ENCODE measurements around the gene SOD1. TPM values are rescaled to one million over a fixed set of nuclear protein-coding genes. Genes with fewer than 3 reads are reported as not detected.

SOD1 gene
- total RNA-seq, 1 donor from 2014 or later, result 183 TPM

DNA sequence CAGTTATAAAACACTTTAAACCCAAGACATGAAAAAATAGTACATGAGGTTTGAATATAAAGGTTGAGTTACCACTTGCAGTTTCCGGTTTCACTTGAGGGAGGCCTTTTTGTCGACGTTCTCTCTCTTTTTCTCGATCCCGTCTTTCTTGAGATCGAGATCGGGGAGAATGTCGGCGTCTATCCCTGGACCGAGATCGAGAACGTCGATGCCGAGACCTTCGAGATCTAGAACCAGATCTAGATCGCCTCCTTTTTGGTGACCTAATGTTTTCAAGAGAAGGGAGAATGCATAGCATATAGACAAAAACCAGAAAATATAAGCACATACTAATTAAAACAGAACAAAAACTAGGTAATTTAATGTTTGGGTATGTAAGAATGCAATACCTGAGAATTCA, 33.7 kb downstream of the SOD1 start:
- H3K4me1 Mint-ChIP-seq, result peaks cover 7% of the 10 kb centered on the region

GRCh38 chr21:31696424-31696823, 36.9 kb downstream of the SOD1 start:
- no peaks in the 10 kb centered on the region for H3K9me3 Mint-ChIP-seq
- H3K9me3 ChIP-seq (ENCODE audit: low read depth), result no peaks in the 10 kb centered on the region
- no peak overlapping the region for H3K27ac Mint-ChIP-seq
- no peak overlapping the region for H3K4me2 ChIP-seq
- H3K4me1 Mint-ChIP-seq, result peaks cover 11% of the 10 kb centered on the region
- no peaks in the 10 kb centered on the region for H3K27me3 Mint-ChIP-seq (ENCODE audit: insufficient read depth, low read depth)
- DNase-seq (ENCODE audit: low spot score), result no peak
- H4K20me1 ChIP-seq (ENCODE audit: low read depth), result peaks cover 5% of the 10 kb centered on the region
- no peak overlapping the region for H2AFZ ChIP-seq (replicated peaks)
- TF ChIP-seq EZH2phosphoT487 (IDR thresholded peaks at IDR 0.05) (no peak), EZH2 (IDR thresholded peaks at IDR 0.05) (no peak), CTCF (IDR thresholded peaks at IDR 0.05) (no peak)
- H3F3A ChIP-seq (ENCODE audit: low read depth), result peaks cover 26% of the 10 kb centered on the region
- H3K79me2 ChIP-seq (ENCODE audit: low read depth), result peaks cover 46% of the 10 kb centered on the region
- H3K4me3 ChIP-seq, result no peak overlapping the region
- H3K27me3 ChIP-seq, result no peaks in the 10 kb centered on the region
- peaks cover 66% of the 10 kb centered on the region for H3K36me3 ChIP-seq
- peaks cover 34% of the 10 kb centered on the region for H3K36me3 Mint-ChIP-seq
- H3K4me3 Mint-ChIP-seq, result no peak overlapping the region
- no peak overlapping the region for H3K9ac ChIP-seq
- no peaks in the 10 kb centered on the region for H3K4me1 ChIP-seq
- no peak overlapping the region for H3K27ac ChIP-seq

More for the DNA sequence above, 33.7 kb downstream of the SOD1 start:
- H3K4me3 ChIP-seq, result no peak overlapping the region
- no peak overlapping the region for H3K27ac ChIP-seq
- no peak for DNase-seq (ENCODE audit: low spot score)
- H3F3A ChIP-seq (ENCODE audit: low read depth), result peaks cover 35% of the 10 kb centered on the region
- no peaks in the 10 kb centered on the region for H3K27me3 ChIP-seq
- Mint-ChIP-seq H3K36me3 (peaks cover 40% of the 10 kb centered on the region), H3K9me3 (no peaks in the 10 kb centered on the region), H3K4me3 (no peak overlapping the region), H3K27me3 (ENCODE audit: insufficient read depth, low read depth) (no peaks in the 10 kb centered on the region), H3K27ac (no peak overlapping the region)
- no peak overlapping the region for H3K9ac ChIP-seq
- H3K9me3 ChIP-seq (ENCODE audit: low read depth), result no peaks in the 10 kb centered on the region
- TF ChIP-seq EZH2phosphoT487 (IDR thresholded peaks at IDR 0.05) (no peak), CTCF (IDR thresholded peaks at IDR 0.05) (no peak)
- H3K4me1 ChIP-seq, result no peaks in the 10 kb centered on the region
- H4K20me1 ChIP-seq (ENCODE audit: low read depth), result no peaks in the 10 kb centered on the region
- no peak overlapping the region for H2AFZ ChIP-seq (replicated peaks)
- peaks cover 27% of the 10 kb centered on the region for H3K79me2 ChIP-seq (ENCODE audit: low read depth)
- no peak overlapping the region for H3K4me2 ChIP-seq
- H3K36me3 ChIP-seq, result peaks cover 55% of the 10 kb centered on the region

DNA sequence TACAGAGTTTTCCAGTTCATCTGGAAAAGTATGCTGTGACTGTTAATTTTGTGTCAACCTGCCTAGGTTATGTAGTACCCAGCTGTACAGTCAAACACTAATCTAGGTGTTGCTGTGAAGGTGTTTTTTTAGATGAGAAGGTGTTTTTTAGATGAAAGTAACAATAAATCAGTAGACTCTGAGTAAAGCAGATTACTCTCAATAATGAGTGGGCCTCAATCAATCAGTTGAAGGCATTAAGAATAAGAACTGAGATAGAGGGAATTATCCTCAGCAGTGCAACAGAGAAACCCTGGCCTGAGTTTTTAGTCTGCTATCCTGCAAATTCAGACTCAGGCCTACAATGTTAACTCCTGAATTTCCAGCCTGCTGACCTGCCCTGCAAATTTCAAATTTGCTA, 39.0 kb downstream of the SOD1 start:
- H3K9me3 ChIP-seq (ENCODE audit: low read depth), result no peaks in the 10 kb centered on the region
- H3K4me3 ChIP-seq, result no peak overlapping the region
- no peaks in the 10 kb centered on the region for H3K27me3 ChIP-seq
- H3K4me1 ChIP-seq, result no peaks in the 10 kb centered on the region
- H3K36me3 ChIP-seq, result peaks cover 64% of the 10 kb centered on the region
- Mint-ChIP-seq H3K27me3 (ENCODE audit: insufficient read depth, low read depth) (no peaks in the 10 kb centered on the region), H3K9me3 (no peaks in the 10 kb centered on the region), H3K4me3 (no peak overlapping the region), H3K4me1 (peaks cover 11% of the 10 kb centered on the region), H3K36me3 (peaks cover 34% of the 10 kb centered on the region), H3K27ac (no peak overlapping the region)
- H3K79me2 ChIP-seq (ENCODE audit: low read depth), result peaks cover 57% of the 10 kb centered on the region
- DNase-seq (ENCODE audit: low spot score), result no peak
- H3K9ac ChIP-seq, result no peak overlapping the region
- H4K20me1 ChIP-seq (ENCODE audit: low read depth), result peaks cover 12% of the 10 kb centered on the region
- H3K27ac ChIP-seq, result no peak overlapping the region
- no peak for TF ChIP-seq EZH2phosphoT487 (IDR thresholded peaks at IDR 0.05)
- TF ChIP-seq EZH2 (IDR thresholded peaks at IDR 0.05), result no peak
- no peak for TF ChIP-seq CTCF (IDR thresholded peaks at IDR 0.05)
- H2AFZ ChIP-seq (replicated peaks), result no peak overlapping the region
- H3F3A ChIP-seq (ENCODE audit: low read depth), result peaks cover 10% of the 10 kb centered on the region
- no peak overlapping the region for H3K4me2 ChIP-seq

All from neural progenitor cell (in vitro differentiated cells).